Transverse colon (tissue), 3 donors: ENCODE measurements around the gene OSGIN1.

ENCODE experiments used
- CTCF ChIP-seq, 5 experiments: fragments of 200-600 bp in 3 of 5; fragments of 450-650 bp in 2 of 5; sonication (generic) in 3 of 5; IDR thresholded peaks; 1 replicate in 2 of 5; 2 replicates in 3 of 5; pipeline ENCODE4 v1.5.1; 2016 to 2017; ENCODE audit warnings: antibody characterized with exemption in 5 of 5, inconsistent platforms in 3 of 5, mild to moderate bottlenecking in 2 of 5, moderate library complexity in 1 of 5
- POLR2A ChIP-seq: fragments of 450-650 bp; IDR thresholded peaks from one replicate; pipeline ENCODE4 v1.6.1; 2016; ENCODE audit warnings: antibody characterized with exemption, mild to moderate bottlenecking, moderate library complexity

GRCh38 chr16:83932955-83933673 is 19.9 kb upstream of the OSGIN1 start:
- TF ChIP-seq POLR2A, result no peak
- TF ChIP-seq CTCF (IDR thresholded peaks at IDR 0.05), result no peak
